Measurements from ENCODE around the gene SMOC2. TPM values are rescaled to one million over a fixed set of nuclear protein-coding genes. Genes with fewer than 3 reads are reported as not detected.

SMOC2 gene
- total RNA-seq, 1 experiment from 2014 or later: 2.1 TPM

DNA sequence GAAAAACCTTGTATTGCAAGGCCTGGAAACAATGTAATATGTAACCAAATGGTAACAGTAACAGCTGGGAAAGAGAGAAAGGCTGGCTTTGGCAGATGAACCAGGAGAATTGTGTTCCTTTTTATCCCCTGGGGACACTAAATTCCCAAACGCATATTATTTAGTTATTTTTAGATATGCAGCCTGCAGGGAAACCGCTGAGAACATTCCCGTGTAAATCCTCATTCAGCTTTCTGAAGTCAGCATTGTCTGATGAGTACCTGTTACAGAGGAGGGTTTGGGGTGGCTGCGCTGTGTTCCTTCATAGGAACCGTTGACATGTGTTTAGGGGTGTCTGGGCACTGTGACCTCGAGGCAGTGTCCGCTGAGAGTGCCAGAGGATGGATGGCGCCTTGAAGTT, 101.3 kb downstream of the SMOC2 start:
- H3K18ac ChIP-seq (ENCODE audit: insufficient read length, low read depth, low read length): no peak overlapping the region
- H4K20me1 ChIP-seq (ENCODE audit: control insufficient read depth, insufficient read depth, insufficient read length): no peaks in the 10 kb centered on the region
- TF ChIP-seq, protein P1, sequence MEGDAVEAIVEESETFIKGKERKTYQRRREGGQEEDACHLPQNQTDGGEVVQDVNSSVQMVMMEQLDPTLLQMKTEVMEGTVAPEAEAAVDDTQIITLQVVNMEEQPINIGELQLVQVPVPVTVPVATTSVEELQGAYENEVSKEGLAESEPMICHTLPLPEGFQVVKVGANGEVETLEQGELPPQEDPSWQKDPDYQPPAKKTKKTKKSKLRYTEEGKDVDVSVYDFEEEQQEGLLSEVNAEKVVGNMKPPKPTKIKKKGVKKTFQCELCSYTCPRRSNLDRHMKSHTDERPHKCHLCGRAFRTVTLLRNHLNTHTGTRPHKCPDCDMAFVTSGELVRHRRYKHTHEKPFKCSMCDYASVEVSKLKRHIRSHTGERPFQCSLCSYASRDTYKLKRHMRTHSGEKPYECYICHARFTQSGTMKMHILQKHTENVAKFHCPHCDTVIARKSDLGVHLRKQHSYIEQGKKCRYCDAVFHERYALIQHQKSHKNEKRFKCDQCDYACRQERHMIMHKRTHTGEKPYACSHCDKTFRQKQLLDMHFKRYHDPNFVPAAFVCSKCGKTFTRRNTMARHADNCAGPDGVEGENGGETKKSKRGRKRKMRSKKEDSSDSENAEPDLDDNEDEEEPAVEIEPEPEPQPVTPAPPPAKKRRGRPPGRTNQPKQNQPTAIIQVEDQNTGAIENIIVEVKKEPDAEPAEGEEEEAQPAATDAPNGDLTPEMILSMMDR (conservative IDR thresholded peaks at IDR 0.05): no peak
- H4K5ac ChIP-seq (ENCODE audit: insufficient read length, low read depth, low read length): no peak overlapping the region
- H3K14ac ChIP-seq (ENCODE audit: insufficient read depth, low read length): no peak overlapping the region
- no peak overlapping the region for H3K4me3 Mint-ChIP-seq
- H4K8ac ChIP-seq (replicated peaks; ENCODE audit: insufficient read length, low read depth, low read length): no peak overlapping the region
- H2AK5ac ChIP-seq (ENCODE audit: insufficient read length, low read length): no peak overlapping the region
- no peak overlapping the region for H2BK12ac ChIP-seq (ENCODE audit: insufficient read length, low read depth, low read length)
- DNase-seq: no peak
- no peaks in the 10 kb centered on the region; a peak in 1 of 5 replicates for H3K9me3 Mint-ChIP-seq
- no peaks in the 10 kb centered on the region for H3K9me3 ChIP-seq (ENCODE audit: control insufficient read depth, low read depth, low read length)
- no peak overlapping the region for H3T11ph ChIP-seq (ENCODE audit: low read length)
- no peaks in the 10 kb centered on the region for H3K79me1 ChIP-seq (ENCODE audit: insufficient read depth, low read depth, low read length, poor library complexity, severe bottlenecking)
- H3K4me1 ChIP-seq (ENCODE audit: insufficient read depth, low read length): peaks cover 12% of the 10 kb centered on the region; the same call in 1 of the 2 replicates
- WGBS (ENCODE audit: extremely low coverage, insufficient read length, low lambda C conversion rate): no CpG with 5 or more reads among the region's 8 CpGs
- peak overlapping the region in 1 of 3 experiments; percentile 83; a peak in 1 of 7 replicates for H3K27ac Mint-ChIP-seq
- H3K23me2 ChIP-seq (ENCODE audit: insufficient read length, low read depth, low read length, poor library complexity, severe bottlenecking): no peaks in the 10 kb centered on the region
- H3K4me2 ChIP-seq (ENCODE audit: insufficient read depth, insufficient read length, low read length): no peak overlapping the region
- H3K79me2 ChIP-seq (ENCODE audit: insufficient read depth, low read length): no peaks in the 10 kb centered on the region
- H3K4me1 Mint-ChIP-seq: peaks cover 35 to 51% of the 10 kb centered on the region in 2 experiments
- no peak overlapping the region for H2AFZ ChIP-seq (ENCODE audit: low read length)
- no peak overlapping the region for H2BK5ac ChIP-seq (ENCODE audit: insufficient read length, low read length)
- no peak overlapping the region for H3K56ac ChIP-seq (ENCODE audit: insufficient read length, low read depth, low read length)
- no peak overlapping the region for H3K23ac ChIP-seq (ENCODE audit: insufficient read length, low read depth, low read length)
- no peak overlapping the region for H2BK120ac ChIP-seq (ENCODE audit: low read depth, low read length, poor library complexity, severe bottlenecking)
- no peak overlapping the region for H3K4ac ChIP-seq (ENCODE audit: low read depth, low read length)
- H3K27me3 Mint-ChIP-seq (ENCODE audit: low read depth): no peaks in the 10 kb centered on the region; the same call in 1 of the 2 replicates
- H2BK20ac ChIP-seq (ENCODE audit: low read depth, low read length, poor library complexity, severe bottlenecking): no peak overlapping the region
- no peak overlapping the region for H4K91ac ChIP-seq (ENCODE audit: insufficient read length, low read depth, low read length)
- H2BK15ac ChIP-seq (ENCODE audit: low read depth, low read length): no peak overlapping the region
- no peaks in the 10 kb centered on the region for H3K36me3 Mint-ChIP-seq (ENCODE audit: insufficient read depth in 1 of 3, low read depth in 3 of 3)
- H3K27ac ChIP-seq (ENCODE audit: insufficient read length, low read depth, low read length): no peak overlapping the region
- no peak overlapping the region for H3K9ac ChIP-seq (ENCODE audit: extremely low read depth, insufficient read length, low read length)
- H3K27me3 ChIP-seq (ENCODE audit: insufficient read depth, low read length): no peaks in the 10 kb centered on the region
